ENCODE results near the gene RASGRP3.

RASGRP3 gene

DNA sequence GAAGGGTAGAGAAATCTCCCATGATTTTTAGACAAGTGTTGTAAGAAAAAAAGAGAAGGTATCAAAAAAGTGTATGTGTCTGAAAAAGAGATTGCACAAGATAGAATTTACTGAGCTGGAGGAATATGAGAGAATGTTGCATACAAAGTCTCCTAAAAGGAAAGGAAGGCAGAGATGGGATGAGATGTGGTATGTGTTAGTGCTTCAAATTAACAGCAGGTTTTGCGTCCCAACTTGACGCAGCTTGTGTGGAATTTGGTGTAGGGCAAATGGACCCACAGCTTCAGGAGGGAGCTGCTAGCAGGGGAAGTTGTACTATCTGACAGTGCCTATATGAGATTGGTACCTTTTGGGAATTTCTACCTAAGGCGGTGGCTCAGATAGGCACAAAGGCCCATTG lies 9.0 kb upstream of the RASGRP3 start:
- Histone ChIP-seq H3K4me1 (ENCODE audit: insufficient read depth, poor library complexity, severe bottlenecking) (no peaks in the 10 kb centered on the region), H3K9me3 (ENCODE audit: severe bottlenecking) (no peaks in the 10 kb centered on the region), H3K27ac (ENCODE audit: poor library complexity, severe bottlenecking) (no peak overlapping the region), H3K36me3 (ENCODE audit: low read depth) (no peaks in the 10 kb centered on the region), H3K4me3 (ENCODE audit: severe bottlenecking) (no peak overlapping the region), H3K27me3 (ENCODE audit: insufficient read depth, poor library complexity, severe bottlenecking) (no peaks in the 10 kb centered on the region)
- ATAC-seq (ENCODE audit: low read depth) (no peak), DNase-seq (ENCODE audit: low spot score) (no peak)
- TF ChIP-seq CTCF (IDR thresholded peaks at IDR 0.05; ENCODE audit: poor library complexity, severe bottlenecking), result no peak

DNA sequence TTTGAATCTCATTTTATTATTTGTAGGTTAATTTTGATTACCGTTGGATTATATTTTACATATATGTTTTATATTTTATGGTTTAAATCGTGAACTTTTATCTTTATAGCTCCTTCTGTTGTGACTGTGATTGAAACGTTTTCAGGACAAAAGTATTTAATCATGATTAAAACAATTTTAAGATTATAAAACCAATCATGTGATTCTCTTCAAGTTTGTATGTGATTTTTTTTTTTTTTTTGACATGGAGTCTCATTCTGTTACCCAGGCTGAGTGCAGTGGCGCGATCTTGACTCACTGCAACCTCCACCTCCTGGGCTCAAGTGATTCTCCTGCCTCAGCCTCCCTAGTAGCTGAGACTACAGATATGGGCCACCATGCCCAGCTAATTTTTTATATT lies 7.2 kb upstream of the RASGRP3 start:
- ATAC-seq (ENCODE audit: low read depth) (no peak), DNase-seq (ENCODE audit: low spot score) (no peak)
- no peaks in the 10 kb centered on the region for H3K36me3 ChIP-seq (ENCODE audit: low read depth)
- no peak overlapping the region for H3K27ac ChIP-seq (ENCODE audit: poor library complexity, severe bottlenecking)
- no peaks in the 10 kb centered on the region for H3K4me1 ChIP-seq (ENCODE audit: insufficient read depth, poor library complexity, severe bottlenecking)
- no peaks in the 10 kb centered on the region for H3K9me3 ChIP-seq (ENCODE audit: severe bottlenecking)
- H3K4me3 ChIP-seq (ENCODE audit: severe bottlenecking), result no peak overlapping the region
- no peaks in the 10 kb centered on the region for H3K27me3 ChIP-seq (ENCODE audit: insufficient read depth, poor library complexity, severe bottlenecking)
- TF ChIP-seq CTCF (IDR thresholded peaks at IDR 0.05; ENCODE audit: poor library complexity, severe bottlenecking), result no peak

DNA sequence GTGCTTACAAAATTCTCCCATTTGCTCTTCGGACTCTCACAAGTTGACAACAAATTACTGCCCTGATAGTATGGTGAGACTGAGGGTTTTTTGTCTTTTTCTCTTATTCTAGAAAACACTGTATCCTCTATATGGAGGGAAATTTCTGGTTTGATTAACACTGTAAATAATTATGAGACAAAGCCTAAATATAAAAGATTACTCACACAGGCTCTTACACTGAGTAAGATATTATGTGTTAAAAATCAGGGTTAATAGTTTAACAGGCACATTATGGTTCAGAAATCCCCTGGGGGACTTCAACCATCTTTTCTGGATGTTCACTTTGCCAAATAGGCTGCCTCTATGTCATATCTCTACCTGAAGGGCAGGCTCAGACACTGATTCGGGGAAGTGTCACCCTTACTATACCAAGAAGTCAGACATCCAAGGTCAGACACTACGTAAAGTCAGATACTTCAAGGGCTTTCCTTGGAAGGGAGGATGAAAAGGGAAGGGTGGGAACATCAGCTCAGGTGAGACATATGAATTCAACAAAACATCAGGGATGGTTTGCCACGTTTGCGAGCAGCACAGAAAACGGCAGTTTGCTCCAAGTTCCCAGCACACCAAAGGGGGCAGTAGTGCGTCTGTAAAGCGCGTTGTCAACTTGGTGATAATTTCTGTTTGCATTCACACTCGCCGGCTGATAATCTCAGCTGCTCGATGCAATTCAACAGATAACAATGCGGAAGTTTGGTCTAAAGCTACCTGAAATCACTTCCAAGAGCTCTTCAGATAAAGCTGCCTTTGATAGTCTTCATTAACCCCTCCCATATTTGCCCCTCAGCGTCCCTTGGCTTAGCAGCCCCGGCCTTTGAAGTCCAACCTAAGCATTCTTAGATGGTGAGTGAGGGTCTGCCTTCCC lies 972 bp upstream of the RASGRP3 start:
- no peak overlapping the region for H3K27ac ChIP-seq (ENCODE audit: poor library complexity, severe bottlenecking)
- no peaks in the 10 kb centered on the region for H3K9me3 ChIP-seq (ENCODE audit: severe bottlenecking)
- peak; percentile 70 for ATAC-seq (ENCODE audit: low read depth)
- no peak for DNase-seq (ENCODE audit: low spot score)
- H3K4me3 ChIP-seq (ENCODE audit: severe bottlenecking), result peak overlapping the region; percentile 40
- H3K27me3 ChIP-seq (ENCODE audit: insufficient read depth, poor library complexity, severe bottlenecking), result no peaks in the 10 kb centered on the region
- no peaks in the 10 kb centered on the region for H3K4me1 ChIP-seq (ENCODE audit: insufficient read depth, poor library complexity, severe bottlenecking)
- no peaks in the 10 kb centered on the region for H3K36me3 ChIP-seq (ENCODE audit: low read depth)
- peak; percentile 77 for TF ChIP-seq CTCF (IDR thresholded peaks at IDR 0.05; ENCODE audit: poor library complexity, severe bottlenecking)

DNA sequence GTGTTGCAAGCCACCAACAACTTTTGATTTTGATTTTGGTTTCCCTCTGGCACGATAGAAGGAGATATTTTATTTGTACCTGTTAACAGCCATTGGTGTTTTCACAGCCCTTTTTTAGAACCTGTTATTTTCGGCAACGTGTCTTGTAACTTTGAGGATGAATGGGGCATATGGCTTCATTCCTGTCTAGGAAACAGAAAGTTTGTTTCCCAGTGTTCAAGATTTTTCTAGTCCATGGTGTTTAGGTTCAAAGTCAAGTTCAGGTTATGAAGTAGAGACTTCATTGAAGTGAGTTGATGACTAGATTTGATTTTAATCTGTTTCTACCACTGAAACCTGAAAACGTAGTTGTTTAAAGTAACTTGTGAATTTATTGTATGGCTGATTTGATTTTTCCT lies 343 bp downstream of the RASGRP3 start:
- DNase-seq (ENCODE audit: low spot score), result no peak
- H3K4me1 ChIP-seq (ENCODE audit: insufficient read depth, poor library complexity, severe bottlenecking), result no peaks in the 10 kb centered on the region
- TF ChIP-seq CTCF (IDR thresholded peaks at IDR 0.05; ENCODE audit: poor library complexity, severe bottlenecking), result no peak
- H3K27me3 ChIP-seq (ENCODE audit: insufficient read depth, poor library complexity, severe bottlenecking), result no peaks in the 10 kb centered on the region
- H3K9me3 ChIP-seq (ENCODE audit: severe bottlenecking), result no peaks in the 10 kb centered on the region
- peak overlapping the region; percentile 40 for H3K4me3 ChIP-seq (ENCODE audit: severe bottlenecking)
- H3K36me3 ChIP-seq (ENCODE audit: low read depth), result no peaks in the 10 kb centered on the region
- no peak for ATAC-seq (ENCODE audit: low read depth)
- no peak overlapping the region for H3K27ac ChIP-seq (ENCODE audit: poor library complexity, severe bottlenecking)
